ENCODE data around the gene CNTF. TPM values are rescaled to one million over a fixed set of nuclear protein-coding genes. Genes with fewer than 3 reads are reported as not detected.

The CNTF gene
- total RNA-seq, 1 experiment from 2014 or later = 5.5 TPM

DNA sequence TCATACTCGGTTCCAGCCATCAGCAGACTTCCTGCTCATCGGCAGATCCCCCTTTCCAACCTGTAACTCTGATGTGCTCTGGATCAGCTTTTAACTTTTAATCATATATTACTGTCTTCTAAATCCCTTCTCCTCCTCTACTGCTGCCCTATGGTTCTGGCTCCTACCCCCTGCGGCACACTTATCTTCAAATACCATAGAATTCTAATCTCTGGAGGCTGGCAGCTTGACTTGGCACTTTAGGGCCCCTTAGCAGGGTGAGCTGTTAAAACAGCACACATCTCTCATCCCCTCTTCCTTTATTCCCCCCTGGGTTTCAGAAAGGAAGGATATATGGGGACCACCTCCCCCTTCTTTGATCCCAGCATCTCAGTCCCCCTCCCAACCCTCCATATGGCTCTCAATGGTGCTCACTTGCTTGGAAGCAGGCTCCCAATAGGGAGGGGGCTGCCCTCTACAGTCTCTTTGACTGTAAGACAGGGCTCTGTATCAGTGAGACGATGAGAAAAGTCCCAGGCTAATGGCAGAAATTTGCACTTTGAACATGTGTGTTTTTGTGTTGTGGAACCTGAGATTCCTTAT lies 4.4 kb upstream of the CNTF start:
- peak; percentile 64 for DNase-seq (ENCODE audit: low spot score)
- Histone ChIP-seq H3K36me3 (ENCODE audit: insufficient read depth, low read length, poor library complexity, severe bottlenecking) (peaks cover 98% of the 10 kb centered on the region), H3K9me3 (ENCODE audit: low read depth, low read length, poor library complexity, severe bottlenecking) (no peaks in the 10 kb centered on the region), H3K4me1 (ENCODE audit: insufficient read depth, low read length, poor library complexity, severe bottlenecking) (peaks cover 17% of the 10 kb centered on the region), H3K27me3 (replicated peaks; ENCODE audit: insufficient read depth, low read depth, low read length, poor library complexity) (no peaks in the 10 kb centered on the region), H3K27ac (ENCODE audit: low read depth, low read length, poor library complexity, severe bottlenecking) (peak overlapping the region; percentile 52), H3K4me3 (ENCODE audit: low read depth, low read length, poor library complexity, severe bottlenecking) (no peak overlapping the region)
- intact Hi-C loops (cut with micrococcal nuclease; ENCODE audit: unreplicated experiment) = loop anchor here (5.0 kb wide), 1 partner anchor 36 kb away; no protein-coding TSS in a partner anchor
- TF ChIP-seq CTCF (conservative IDR thresholded peaks at IDR 0.05; ENCODE audit: low read depth, low read length) (peak; percentile 45), EZH2 (IDR thresholded peaks at IDR 0.05; ENCODE audit: borderline replicate concordance, low read depth, low read length, poor library complexity, severe bottlenecking) (no peak)
- CTCF ChIA-PET = interaction anchor here (0.5 to 0.7 kb wide), 3 partner anchors 12 to 41 kb away, joined by 3 to 6 read pairs (median 3); no protein-coding TSS in a partner anchor
- no TSS peak for BruUV-seq (replicated peaks)
- POLR2A ChIA-PET (ENCODE audit: low non-redundant PET) = no interaction called here

DNA sequence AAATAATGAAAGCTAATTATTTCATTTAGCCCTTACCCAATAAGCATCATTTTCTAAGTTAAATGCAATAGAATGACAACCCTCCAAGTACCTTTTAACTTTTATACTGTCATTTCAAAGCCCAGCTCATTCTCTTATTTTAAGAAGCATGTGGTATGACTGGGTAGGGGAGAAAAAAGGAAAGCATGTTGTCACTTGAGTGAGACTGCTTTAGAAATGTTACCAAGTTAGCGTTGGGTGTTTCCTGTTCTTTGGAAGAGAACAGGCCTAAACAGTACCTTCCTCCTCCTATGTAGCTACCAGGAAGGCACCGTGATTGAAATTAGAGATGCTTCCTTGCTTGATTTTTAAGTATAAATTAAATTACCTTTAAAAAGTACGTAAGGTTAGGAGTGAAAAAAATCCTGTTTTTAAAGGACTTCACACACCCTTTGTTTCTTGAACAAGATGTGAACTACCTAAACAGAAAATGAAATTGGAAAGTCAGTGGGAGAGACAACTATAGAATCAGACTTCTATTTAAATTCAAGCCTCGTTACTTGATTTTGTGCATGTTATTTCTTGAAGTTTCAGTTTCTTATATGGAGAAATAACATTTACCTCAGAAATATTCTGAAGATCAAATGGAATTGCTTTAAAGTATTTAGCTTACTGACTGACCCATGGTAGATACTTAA lies 741 bp upstream of the CNTF start:
- POLR2A ChIA-PET (ENCODE audit: low non-redundant PET) = no interaction called here
- Histone ChIP-seq H3K9me3 (ENCODE audit: low read depth, low read length, poor library complexity, severe bottlenecking) (no peaks in the 10 kb centered on the region), H3K36me3 (ENCODE audit: insufficient read depth, low read length, poor library complexity, severe bottlenecking) (peaks cover 84% of the 10 kb centered on the region)

DNA sequence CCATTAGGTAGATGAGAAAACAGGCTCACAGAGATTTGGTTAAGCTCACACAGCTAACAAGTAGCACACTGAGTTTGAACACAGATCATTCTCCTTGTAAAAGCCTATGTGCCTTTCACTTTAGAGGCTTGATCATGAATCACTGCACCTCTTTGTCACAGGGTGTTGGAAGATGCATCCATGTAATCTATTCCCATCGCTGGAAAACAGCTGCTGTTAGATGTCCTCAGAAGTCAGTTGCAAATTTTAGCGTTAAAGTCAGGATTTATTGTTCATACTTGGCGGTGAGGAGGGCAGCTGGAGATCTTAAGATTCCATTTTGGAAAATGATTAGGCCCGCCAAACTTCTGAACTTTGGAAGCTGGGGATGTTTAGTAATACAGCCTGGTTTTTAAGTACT lies 2.6 kb downstream of the CNTF start:
- POLR2A ChIA-PET (ENCODE audit: low non-redundant PET) = no interaction called here

More for the DNA sequence above, 741 bp upstream of the CNTF start:
- H3K27me3 ChIP-seq (replicated peaks; ENCODE audit: insufficient read depth, low read depth, low read length, poor library complexity) = no peaks in the 10 kb centered on the region
- DNase-seq (ENCODE audit: low spot score) = no peak
- no peak overlapping the region for H3K4me3 ChIP-seq (ENCODE audit: low read depth, low read length, poor library complexity, severe bottlenecking)
- CTCF ChIA-PET = no interaction called here
- no TSS peak for BruUV-seq (replicated peaks)
- peaks cover 13% of the 10 kb centered on the region for H3K4me1 ChIP-seq (ENCODE audit: insufficient read depth, low read length, poor library complexity, severe bottlenecking)
- TF ChIP-seq CTCF (conservative IDR thresholded peaks at IDR 0.05; ENCODE audit: low read depth, low read length) = no peak
- TF ChIP-seq EZH2 (IDR thresholded peaks at IDR 0.05; ENCODE audit: borderline replicate concordance, low read depth, low read length, poor library complexity, severe bottlenecking) = no peak
- intact Hi-C loops (cut with micrococcal nuclease; ENCODE audit: unreplicated experiment) = no loop called here
- H3K27ac ChIP-seq (ENCODE audit: low read depth, low read length, poor library complexity, severe bottlenecking) = no peak overlapping the region

More for the DNA sequence above, 2.6 kb downstream of the CNTF start:
- no TSS peak for BruUV-seq (replicated peaks)
- CTCF ChIA-PET = no interaction called here
- intact Hi-C loops (cut with micrococcal nuclease; ENCODE audit: unreplicated experiment) = no loop called here
- TF ChIP-seq EZH2 (IDR thresholded peaks at IDR 0.05; ENCODE audit: borderline replicate concordance, low read depth, low read length, poor library complexity, severe bottlenecking) (no peak), CTCF (conservative IDR thresholded peaks at IDR 0.05; ENCODE audit: low read depth, low read length) (no peak)
- no peaks in the 10 kb centered on the region for H3K9me3 ChIP-seq (ENCODE audit: low read depth, low read length, poor library complexity, severe bottlenecking)
- H3K4me1 ChIP-seq (ENCODE audit: insufficient read depth, low read length, poor library complexity, severe bottlenecking) = no peaks in the 10 kb centered on the region
- no peaks in the 10 kb centered on the region for H3K27me3 ChIP-seq (replicated peaks; ENCODE audit: insufficient read depth, low read depth, low read length, poor library complexity)
- H3K36me3 ChIP-seq (ENCODE audit: insufficient read depth, low read length, poor library complexity, severe bottlenecking) = peaks cover 51% of the 10 kb centered on the region
- no peak overlapping the region for H3K4me3 ChIP-seq (ENCODE audit: low read depth, low read length, poor library complexity, severe bottlenecking)
- no peak for DNase-seq (ENCODE audit: low spot score)
- H3K27ac ChIP-seq (ENCODE audit: low read depth, low read length, poor library complexity, severe bottlenecking) = no peak overlapping the region

Data from A673 (cell line).